IMR-90 (cell line): ENCODE results near the gene TNFRSF21. TPM values are rescaled to one million over a fixed set of nuclear protein-coding genes. Genes with fewer than 3 reads are reported as not detected.

Experiments
- ATAC-seq: fragments of 200-7000 bp; cut with Tn5 transposase; 2 replicates; pipeline ENCODE4 v1.9.1; 2020; ENCODE audit warnings: low read depth, mild to moderate bottlenecking, moderate library complexity
- BruUV-seq: library from RNA; stranded (reverse); fragments of 400-500 nt; replicated peaks from 2 replicates; lab custom pipeline; 2021; lab: Mats Ljungman, UMichigan
- CTCF ChIA-PET: fragments of 300-600 bp; formaldehyde crosslinking; extraction: SDS; loops from one replicate; lab custom pipeline; 2021; ENCODE audit warnings: antibody characterized with exemption; lab: Yijun Ruan, JAX
- POLR2A ChIA-PET: fragments of 300-600 bp; sonication (Branson Sonifier 250); formaldehyde crosslinking; loops from one replicate; lab custom pipeline; 2022; ENCODE audit warnings: antibody characterized with exemption; ENCODE audit not compliant: unreplicated experiment; lab: Charles Lee
- DNase-seq: peaks from one replicate; pipeline ENCODE4 v3.0.0; 2013
- H2AFZ ChIP-seq: replicated peaks from 2 replicates; pipeline ENCODE3; 2013; ENCODE audit warnings: low read length, mild to moderate bottlenecking; ENCODE audit not compliant: poor library complexity
- H2AK5ac ChIP-seq: 2 replicates; pipeline ENCODE4 v1.6.1; 2013; ENCODE audit warnings: low read depth, low read length, inconsistent platforms
- H2AK9ac ChIP-seq: replicated peaks from 2 replicates; pipeline ENCODE3; 2013; ENCODE audit warnings: mild to moderate bottlenecking, low read depth, low read length, moderate library complexity; ENCODE audit not compliant: poor library complexity
- H2BK120ac ChIP-seq: 2 replicates; pipeline ENCODE4 v1.6.1; 2013; ENCODE audit warnings: low read depth, low read length, inconsistent platforms
- H2BK15ac ChIP-seq: 3 replicates; pipeline ENCODE4 v1.6.1; 2013; ENCODE audit warnings: low read depth, low read length, inconsistent platforms
- H2BK20ac ChIP-seq: 2 replicates; pipeline ENCODE4 v1.6.1; 2013; ENCODE audit warnings: low read depth, mild to moderate bottlenecking, inconsistent platforms, low read length, moderate library complexity
- H2BK5ac ChIP-seq: 2 replicates; pipeline ENCODE4 v1.6.1; 2013; ENCODE audit warnings: mild to moderate bottlenecking, low read depth, low read length, inconsistent platforms; ENCODE audit not compliant: poor library complexity, severe bottlenecking
- H3K14ac ChIP-seq: replicated peaks from 2 replicates; pipeline ENCODE4 v1.6.1; 2013; ENCODE audit warnings: low read depth, low read length, inconsistent platforms
- H3K18ac ChIP-seq: 2 replicates; pipeline ENCODE4 v1.6.1; 2013; ENCODE audit warnings: low read depth, low read length, control low read depth
- H3K23ac ChIP-seq: 2 replicates; pipeline ENCODE4 v1.6.1; 2013; ENCODE audit warnings: low read depth, low read length, inconsistent platforms
- H3K27ac ChIP-seq: 2 replicates; pipeline ENCODE4 v1.5.1; 2013; ENCODE audit warnings: mild to moderate bottlenecking, control low read depth, low read length; ENCODE audit not compliant: insufficient read depth
- H3K27me3 ChIP-seq: 2 replicates; pipeline ENCODE4 v1.6.1; 2013; ENCODE audit warnings: low read length; ENCODE audit not compliant: control insufficient read depth, insufficient read depth
- H3K36me3 ChIP-seq: 2 replicates; pipeline ENCODE4 v1.6.1; 2013; ENCODE audit warnings: low read length, mixed read lengths; ENCODE audit not compliant: control insufficient read depth, insufficient read depth
- H3K4ac ChIP-seq: 2 replicates; pipeline ENCODE4 v1.6.1; 2013; ENCODE audit warnings: low read depth, low read length, inconsistent platforms
- H3K4me1 ChIP-seq: 2 replicates; pipeline ENCODE4 v1.6.1; 2013; ENCODE audit warnings: low read length, mixed read lengths; ENCODE audit not compliant: control insufficient read depth, insufficient read depth
- H3K4me2 ChIP-seq: 2 replicates; pipeline ENCODE4 v1.6.1; 2013; ENCODE audit warnings: low read depth, mild to moderate bottlenecking, control low read depth, low read length, moderate library complexity
- H3K4me3 ChIP-seq: 2 replicates; pipeline ENCODE4 v1.5.1; 2013; ENCODE audit warnings: low read depth, mild to moderate bottlenecking, control low read depth, low read length, moderate library complexity; ENCODE audit not compliant: insufficient read depth
- H3K56ac ChIP-seq: 2 replicates; pipeline ENCODE4 v1.6.1; 2013; ENCODE audit warnings: low read length, inconsistent platforms; ENCODE audit not compliant: insufficient read depth; ENCODE audit errors: extremely low read depth
- H3K79me1 ChIP-seq, 2 experiments: 2 replicates each; pipeline ENCODE4 v1.6.1; 2013; ENCODE audit warnings: low read length in 2 of 2, inconsistent platforms in 1 of 2, low read depth in 1 of 2
- H3K9ac ChIP-seq: 2 replicates; pipeline ENCODE4 v1.6.1; 2013; ENCODE audit warnings: low read depth, low read length, control low read depth
- H3K9me1 ChIP-seq: 2 replicates; pipeline ENCODE4 v1.6.1; 2013; ENCODE audit warnings: low read length, inconsistent platforms; ENCODE audit not compliant: insufficient read depth
- H3K9me3 ChIP-seq: 2 replicates; pipeline ENCODE4 v1.6.1; 2013; ENCODE audit warnings: low read length; ENCODE audit not compliant: control insufficient read depth, insufficient read depth
- H4K20me1 ChIP-seq: 2 replicates; pipeline ENCODE4 v1.6.1; 2013; ENCODE audit warnings: low read length, inconsistent platforms; ENCODE audit not compliant: insufficient read depth
- H4K5ac ChIP-seq: 2 replicates; pipeline ENCODE4 v1.6.1; 2013; ENCODE audit warnings: mild to moderate bottlenecking, low read depth, low read length, control low read depth
- H4K8ac ChIP-seq, 2 experiments: 2 replicates each; pipeline ENCODE4 v1.6.1; 2013; ENCODE audit warnings: low read depth in 2 of 2, low read length in 2 of 2, control low read depth in 1 of 2, inconsistent platforms in 1 of 2
- H4K91ac ChIP-seq: 2 replicates; pipeline ENCODE4 v1.6.1; 2013; ENCODE audit warnings: low read depth, low read length, inconsistent platforms; ENCODE audit not compliant: insufficient read depth
- CEBPB ChIP-seq: IDR thresholded peaks from 2 replicates; pipeline ENCODE4 v1.6.1; 2012; ENCODE audit warnings: low read depth, low read length, improper control_type of control experiment
- CHD1 ChIP-seq: IDR thresholded peaks from 2 replicates; pipeline ENCODE4 v1.6.1; 2012; ENCODE audit warnings: low read depth, low read length, improper control_type of control experiment
- MXI1 ChIP-seq: IDR thresholded peaks from 2 replicates; pipeline ENCODE4 v1.6.1; 2012; ENCODE audit warnings: low read depth, mild to moderate bottlenecking, low read length, moderate library complexity, borderline replicate concordance
- NFE2L2 ChIP-seq: fragments of 150-350 bp; IDR thresholded peaks from 2 replicates; pipeline ENCODE4 v1.6.1; 2016; ENCODE audit warnings: low read depth, mild to moderate bottlenecking, low read length
- SMC3 ChIP-seq: fragments of 150-350 bp; IDR thresholded peaks from 2 replicates; pipeline ENCODE4 v1.6.1; 2016; ENCODE audit warnings: low read depth, mild to moderate bottlenecking, antibody characterized with exemption, low read length, moderate library complexity
- WGBS, 2 experiments: methylation state at CpG; one replicate each; pipeline versions ENCODE4 v1.1.5 to v1.1.7; 2013; ENCODE audit warnings: missing lambda C conversion rate in 2 of 2; ENCODE audit not compliant: insufficient read length in 1 of 2; ENCODE audit errors: extremely low coverage in 2 of 2; 5-methylcytosine and 5-hydroxymethylcytosine counted together
- dilution Hi-C: fragments of 300-500 bp; cut with HindIII; formaldehyde crosslinking; loops from one replicate; pipeline ENCODE4 v1.14.3; 2018; ENCODE audit warnings: low sequenced_read_pairs; ENCODE audit not compliant: unreplicated experiment
- in situ Hi-C: fragments of 300-500 bp; cut with MboI; formaldehyde crosslinking; loops from 3 replicates; pipeline ENCODE4 v1.14.3; 2019; ENCODE audit warnings: low sequenced_read_pairs, inconsistent platforms, mixed read lengths
- intact Hi-C: fragments of 100-400 bp; cut with micrococcal nuclease; formaldehyde crosslinking; loops from 2 replicates; pipeline ENCODE4 v1.10.0; 2022
- polyA plus RNA-seq, 3 experiments: library from polyadenylated mRNA; depleted of rRNA; stranded (reverse); fragments of >200 nt; gene quantifications; 2 replicates each; pipeline ENCODE4 v1.2.3, GENCODE V29; 2012; ENCODE audit warnings: low replicate concordance in 1 of 3
- total RNA-seq: library from RNA; depleted of rRNA; stranded (reverse); fragments of >200 nt; gene quantifications from 2 replicates; pipeline ENCODE4 v1.2.3, GENCODE V29; 2012
- TF ChIP-seq, protein P1 (sequence below): fragments of 150-350 bp; IDR thresholded peaks from 2 replicates; pipeline ENCODE4 v1.6.1; 2017; ENCODE audit warnings: mild to moderate bottlenecking, antibody characterized with exemption, low read length, low read depth

TNFRSF21 gene
- total and polyA plus RNA-seq, 2 of the 4 experiments (the other 2 are of a cell fraction), result 2.9 to 6.9 TPM

GRCh38 chr6:47300417-47300816 lies 9.3 kb downstream of the TNFRSF21 start:
- no peak overlapping the region for H2BK5ac ChIP-seq
- ChIA-PET CTCF (interaction anchor here (0.8 kb wide), 1 partner anchor 203 kb away, joined by 4 read pairs; no protein-coding TSS in a partner anchor), POLR2A (no interaction called here)
- no peak overlapping the region for H3K4ac ChIP-seq
- no peak overlapping the region for H2BK20ac ChIP-seq
- dilution Hi-C loops, result no loop called here
- H3K27ac ChIP-seq, result no peak overlapping the region
- H4K5ac ChIP-seq, result no peak overlapping the region
- no peak overlapping the region for H3K56ac ChIP-seq
- TF ChIP-seq MXI1 (no peak), CEBPB (no peak), SMC3 (no peak), CHD1 (no peak), NFE2L2 (no peak)
- TF ChIP-seq, protein P1, sequence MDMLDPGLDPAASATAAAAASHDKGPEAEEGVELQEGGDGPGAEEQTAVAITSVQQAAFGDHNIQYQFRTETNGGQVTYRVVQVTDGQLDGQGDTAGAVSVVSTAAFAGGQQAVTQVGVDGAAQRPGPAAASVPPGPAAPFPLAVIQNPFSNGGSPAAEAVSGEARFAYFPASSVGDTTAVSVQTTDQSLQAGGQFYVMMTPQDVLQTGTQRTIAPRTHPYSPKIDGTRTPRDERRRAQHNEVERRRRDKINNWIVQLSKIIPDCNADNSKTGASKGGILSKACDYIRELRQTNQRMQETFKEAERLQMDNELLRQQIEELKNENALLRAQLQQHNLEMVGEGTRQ, result no peak
- no peaks in the 10 kb centered on the region for H3K36me3 ChIP-seq
- no peaks in the 10 kb centered on the region; the same call in 1 of the 2 replicates for H3K9me1 ChIP-seq
- H2AK9ac ChIP-seq, result no peak overlapping the region
- no peaks in the 10 kb centered on the region for H3K4me1 ChIP-seq
- no peak overlapping the region for H2AFZ ChIP-seq
- H4K20me1 ChIP-seq, result peaks cover 3% of the 10 kb centered on the region; the same call in 1 of the 2 replicates
- DNase-seq, result no peak
- no peak overlapping the region for H2BK120ac ChIP-seq
- H3K79me1 ChIP-seq, result peaks cover 8 to 16% of the 10 kb centered on the region in 2 experiments; a peak in 3 of 4 replicates
- no peak overlapping the region for H3K4me3 ChIP-seq
- H3K9me3 ChIP-seq, result no peaks in the 10 kb centered on the region
- no peak overlapping the region for H2BK15ac ChIP-seq
- 94% methylated on average over 3 of the region's 5 CpGs; no CpG with 5 or more reads in 1 of the 2 experiments for whole genome bisulfite sequencing, 2 experiments
- no peak overlapping the region for H2AK5ac ChIP-seq
- no peak for ATAC-seq
- in situ Hi-C loops, result loop anchor here (25.0 kb wide), 1 partner anchor 463 kb away; no protein-coding TSS in a partner anchor
- no peak overlapping the region for H4K91ac ChIP-seq
- H3K14ac ChIP-seq, result no peak overlapping the region
- no peak overlapping the region for H4K8ac ChIP-seq
- H3K27me3 ChIP-seq, result no peaks in the 10 kb centered on the region
- intact Hi-C loops, result no loop called here
- no peak overlapping the region for H3K9ac ChIP-seq
- H3K18ac ChIP-seq, result no peak overlapping the region
- H3K23ac ChIP-seq, result no peak overlapping the region
- no TSS peak for BruUV-seq
- no peak overlapping the region for H3K4me2 ChIP-seq
